ENCODE results near the gene UBAC2. TPM values are rescaled to one million over a fixed set of nuclear protein-coding genes. Genes with fewer than 3 reads are reported as not detected.

Gene UBAC2
- total and polyA plus RNA-seq, 4 experiments from 2014 or later: 88.4 to 161 (median 101) TPM

GRCh38 chr13:99315186-99315585 lies 114.5 kb downstream of the UBAC2 start:
- Mint-ChIP-seq H3K36me3 (peaks cover 24 to 25% of the 10 kb centered on the region in 2 donors), H3K4me1 (peaks cover 60 to 84% (median 72%) of the 10 kb centered on the region in 4 donors), H3K27me3 (no peaks in the 10 kb centered on the region), H3K27ac (peak overlapping the region; percentile 88 to 99 (median 98)), H3K9me3 (no peaks in the 10 kb centered on the region), H3K4me3 (peak overlapping the region; percentile 76 to 88 (median 80))
- ChIA-PET CTCF (ENCODE audit: partially characterized antibody) (interaction anchor here (0.7 to 2.7 kb wide), 10 partner anchors 15 to 121 kb away, joined by 3 to 18 read pairs (median 5); no protein-coding TSS in a partner anchor), POLR2A (ENCODE audit: partially characterized antibody) (interaction anchor here (0.8 to 15.7 kb wide), 24 partner anchors 8 to 120 kb away, joined by 3 to 417 read pairs (median 8); partner anchors contain the start of gene GPR183)
- Histone ChIP-seq H3K27ac (ENCODE audit: low read depth, low read length) (peak overlapping the region; percentile 73), H3K4me1 (ENCODE audit: insufficient read depth, low read length) (peaks cover 87% of the 10 kb centered on the region), H3K9me3 (ENCODE audit: control insufficient read depth in 1 of 2, low read length in 2 of 2) (no peaks in the 10 kb centered on the region), H3K27me3 (ENCODE audit: insufficient read depth, low read length) (no peaks in the 10 kb centered on the region), H3K36me3 (ENCODE audit: insufficient read depth, low read length) (peaks cover 3% of the 10 kb centered on the region), H3K4me3 (ENCODE audit: low read length in 2 of 2) (peak overlapping the region; percentile 26 to 46)
- no peak for DNase-seq
- intact Hi-C loops (cut with micrococcal nuclease): loop anchor here (2.0 kb wide), 1 partner anchor 14 kb away; no protein-coding TSS in a partner anchor

- Histone ChIP-seq H3K27me3 (ENCODE audit: insufficient read depth, low read length) (no peaks in the 10 kb centered on the region), H3K9me3 (ENCODE audit: control insufficient read depth in 1 of 2, low read length in 2 of 2) (no peaks in the 10 kb centered on the region), H3K36me3 (ENCODE audit: insufficient read depth, low read length) (peaks cover 3% of the 10 kb centered on the region), H3K4me3 (ENCODE audit: low read length in 2 of 2) (no peak overlapping the region), H3K4me1 (ENCODE audit: insufficient read depth, low read length) (peaks cover 87% of the 10 kb centered on the region), H3K27ac (ENCODE audit: low read depth, low read length) (peak overlapping the region; percentile 73)
- peaks cover 24 to 25% of the 10 kb centered on the region in 2 donors for H3K36me3 Mint-ChIP-seq
- intact Hi-C loops (cut with micrococcal nuclease): no loop called here
- H3K27ac Mint-ChIP-seq: peak overlapping the region; percentile 80 to 96 (median 89)
- no peak for DNase-seq
- ChIA-PET CTCF (ENCODE audit: partially characterized antibody) (interaction anchor here (0.7 to 2.1 kb wide), 4 partner anchors 14 to 120 kb away, joined by 3 to 11 read pairs (median 3); no protein-coding TSS in a partner anchor), POLR2A (ENCODE audit: partially characterized antibody) (interaction anchor here (1.0 to 15.7 kb wide), 7 partner anchors 9 to 38 kb away, joined by 3 to 417 read pairs (median 7); partner anchors contain the start of gene GPR183)
- H3K4me1 Mint-ChIP-seq: peaks cover 52 to 81% (median 67%) of the 10 kb centered on the region in 4 donors
- H3K4me3 Mint-ChIP-seq: peak overlapping the region in 7 of 8 donors; percentile 51 to 87 (median 78)
- H3K27me3 Mint-ChIP-seq: no peaks in the 10 kb centered on the region
- H3K9me3 Mint-ChIP-seq: no peaks in the 10 kb centered on the region
Measured at GRCh38 chr13:99316224-99316623, 115.6 kb downstream of the UBAC2 start.

- Histone ChIP-seq H3K27ac (ENCODE audit: low read depth, low read length) (peak overlapping the region; percentile 73), H3K9me3 (ENCODE audit: control insufficient read depth in 1 of 2, low read length in 2 of 2) (no peaks in the 10 kb centered on the region), H3K4me3 (ENCODE audit: low read length in 2 of 2) (no peak overlapping the region), H3K27me3 (ENCODE audit: insufficient read depth, low read length) (no peaks in the 10 kb centered on the region), H3K4me1 (ENCODE audit: insufficient read depth, low read length) (peaks cover 87% of the 10 kb centered on the region), H3K36me3 (ENCODE audit: insufficient read depth, low read length) (peaks cover 3% of the 10 kb centered on the region)
- Mint-ChIP-seq H3K27me3 (no peaks in the 10 kb centered on the region), H3K4me1 (peaks cover 49 to 81% (median 66%) of the 10 kb centered on the region in 4 donors), H3K36me3 (peaks cover 24 to 25% of the 10 kb centered on the region in 2 donors), H3K9me3 (no peaks in the 10 kb centered on the region), H3K4me3 (peak overlapping the region; percentile 51 to 87 (median 74)), H3K27ac (peak overlapping the region; percentile 80 to 96 (median 91))
- CTCF ChIA-PET (ENCODE audit: partially characterized antibody): interaction anchor here (0.6 to 1.0 kb wide), 3 partner anchors 14 to 70 kb away, joined by 3 read pairs; no protein-coding TSS in a partner anchor
- intact Hi-C loops (cut with micrococcal nuclease): no loop called here
- POLR2A ChIA-PET (ENCODE audit: partially characterized antibody): interaction anchor here (1.0 to 15.7 kb wide), 3 partner anchors 12 to 38 kb away, joined by 3 to 417 read pairs (median 247); partner anchors contain the start of gene GPR183
- no peak for DNase-seq
Measured at GRCh38 chr13:99316657-99317256, 116.1 kb downstream of the UBAC2 start.

- H3K27me3 Mint-ChIP-seq: no peaks in the 10 kb centered on the region
- H3K27me3 ChIP-seq (ENCODE audit: insufficient read depth, low read length): no peaks in the 10 kb centered on the region
- POLR2A ChIA-PET (ENCODE audit: partially characterized antibody): interaction anchor here (0.8 to 15.7 kb wide), 12 partner anchors 9 to 119 kb away, joined by 3 to 417 read pairs (median 13); partner anchors contain the start of gene GPR183
- H3K9me3 Mint-ChIP-seq: no peaks in the 10 kb centered on the region
- peaks cover 29 to 32% of the 10 kb centered on the region in 2 donors for H3K36me3 Mint-ChIP-seq
- peaks cover 88% of the 10 kb centered on the region for H3K4me1 ChIP-seq (ENCODE audit: insufficient read depth, low read length)
- peak overlapping the region; percentile 79 for H3K27ac ChIP-seq (ENCODE audit: low read depth, low read length)
- CTCF ChIA-PET (ENCODE audit: partially characterized antibody): interaction anchor here (0.8 to 2.3 kb wide), 8 partner anchors 15 to 115 kb away, joined by 3 to 10 read pairs (median 5); no protein-coding TSS in a partner anchor
- peaks cover 3% of the 10 kb centered on the region for H3K36me3 ChIP-seq (ENCODE audit: insufficient read depth, low read length)
- no peaks in the 10 kb centered on the region for H3K9me3 ChIP-seq (ENCODE audit: control insufficient read depth in 1 of 2, low read length in 2 of 2)
- peaks cover 56 to 83% (median 69%) of the 10 kb centered on the region in 4 donors for H3K4me1 Mint-ChIP-seq
- H3K4me3 Mint-ChIP-seq: peak overlapping the region in 6 of 8 donors; percentile 13 to 78 (median 42)
- no peak overlapping the region for H3K4me3 ChIP-seq (ENCODE audit: low read length in 2 of 2)
- intact Hi-C loops (cut with micrococcal nuclease): no loop called here
- peak; percentile 65 to 80 (median 75) for DNase-seq
- H3K27ac Mint-ChIP-seq: peak overlapping the region; percentile 91 to 99 (median 94)
Measured at GRCh38 chr13:99320693-99321481, 120.2 kb downstream of the UBAC2 start.

GRCh38 chr13:99321709-99322108 lies 121.1 kb downstream of the UBAC2 start:
- POLR2A ChIA-PET (ENCODE audit: partially characterized antibody): interaction anchor here (0.8 to 15.7 kb wide), 18 partner anchors 10 to 120 kb away, joined by 3 to 417 read pairs (median 6); partner anchors contain the start of gene GPR183
- Mint-ChIP-seq H3K36me3 (peaks cover 27 to 28% of the 10 kb centered on the region in 2 donors), H3K27me3 (no peaks in the 10 kb centered on the region), H3K9me3 (no peaks in the 10 kb centered on the region), H3K4me1 (peaks cover 55 to 84% (median 69%) of the 10 kb centered on the region in 4 donors), H3K4me3 (peak overlapping the region in 6 of 8 donors; percentile 29 to 82 (median 72)), H3K27ac (peak overlapping the region; percentile 91 to 99 (median 94))
- Histone ChIP-seq H3K4me3 (ENCODE audit: low read length in 2 of 2) (no peak overlapping the region), H3K4me1 (ENCODE audit: insufficient read depth, low read length) (peaks cover 88% of the 10 kb centered on the region), H3K27me3 (ENCODE audit: insufficient read depth, low read length) (no peaks in the 10 kb centered on the region), H3K9me3 (ENCODE audit: control insufficient read depth in 1 of 2, low read length in 2 of 2) (no peaks in the 10 kb centered on the region), H3K27ac (ENCODE audit: low read depth, low read length) (peak overlapping the region; percentile 79), H3K36me3 (ENCODE audit: insufficient read depth, low read length) (peaks cover 3% of the 10 kb centered on the region)
- DNase-seq: no peak
- CTCF ChIA-PET (ENCODE audit: partially characterized antibody): interaction anchor here (0.8 to 2.3 kb wide), 13 partner anchors 12 to 179 kb away, joined by 3 to 10 read pairs (median 5); partner anchors contain the start of gene TM9SF2
- intact Hi-C loops (cut with micrococcal nuclease): loop anchor here (1.0 to 2.0 kb wide), 5 partner anchors 7 to 39 kb away; no protein-coding TSS in a partner anchor

GRCh38 chr13:99322297-99323103 lies 121.8 kb downstream of the UBAC2 start:
- peak overlapping the region in 1 of 2 donors; percentile 5 for H3K4me3 ChIP-seq (ENCODE audit: low read length in 2 of 2)
- ChIA-PET CTCF (ENCODE audit: partially characterized antibody) (interaction anchor here (0.8 to 3.3 kb wide), 14 partner anchors 13 to 178 kb away, joined by 3 to 10 read pairs (median 6); partner anchors contain the start of gene TM9SF2), POLR2A (ENCODE audit: partially characterized antibody) (interaction anchor here (0.7 to 15.7 kb wide), 22 partner anchors 8 to 121 kb away, joined by 3 to 417 read pairs (median 6); partner anchors contain the start of genes GPR183 and UBAC2)
- peak overlapping the region; percentile 20 to 82 (median 68) for H3K4me3 Mint-ChIP-seq
- peaks cover 87% of the 10 kb centered on the region for H3K4me1 ChIP-seq (ENCODE audit: insufficient read depth, low read length)
- H3K27ac ChIP-seq (ENCODE audit: low read depth, low read length): peak overlapping the region; percentile 79
- no peaks in the 10 kb centered on the region for H3K27me3 Mint-ChIP-seq
- H3K27ac Mint-ChIP-seq: peak overlapping the region; percentile 91 to 99 (median 94)
- H3K9me3 Mint-ChIP-seq: no peaks in the 10 kb centered on the region
- DNase-seq: peak; percentile 63 to 72 (median 68)
- no peaks in the 10 kb centered on the region for H3K9me3 ChIP-seq (ENCODE audit: control insufficient read depth in 1 of 2, low read length in 2 of 2)
- no peaks in the 10 kb centered on the region for H3K27me3 ChIP-seq (ENCODE audit: insufficient read depth, low read length)
- H3K36me3 Mint-ChIP-seq: peaks cover 25 to 27% of the 10 kb centered on the region in 2 donors
- intact Hi-C loops (cut with micrococcal nuclease): loop anchor here (1.0 to 2.0 kb wide), 6 partner anchors 8 to 40 kb away; partner anchors contain the start of gene GPR183
- peaks cover 3% of the 10 kb centered on the region for H3K36me3 ChIP-seq (ENCODE audit: insufficient read depth, low read length)
- peaks cover 54 to 84% (median 69%) of the 10 kb centered on the region in 4 donors for H3K4me1 Mint-ChIP-seq

Measured in CD4-positive, alpha-beta memory T cell (primary cell).